Stomach smooth muscle (tissue), 2 donors: ENCODE measurements around the gene TSACC.
A peak's percentile ranks its signal among the peaks of the same experiment; 100 is the strongest.
"Not testable (repeated sequence)": the region's sequence is repeated elsewhere in the genome, so short reads cannot be mapped to it uniquely, and the experiment has no call there.

Experiments used
- H3K27ac ChIP-seq: one replicate; pipeline ENCODE4 v1.7.0; 2013; ENCODE audit warnings: mild to moderate bottlenecking, low read length, inconsistent platforms
- H3K27me3 ChIP-seq, 2 donors: one replicate each; pipeline ENCODE4 v1.7.0; 2013; ENCODE audit warnings: low read length in 2 of 2; ENCODE audit not compliant: insufficient read depth in 2 of 2, control insufficient read depth in 1 of 2
- H3K36me3 ChIP-seq, 2 donors: one replicate each; pipeline ENCODE4 v1.7.0; 2013; ENCODE audit warnings: low read length in 2 of 2; ENCODE audit not compliant: control insufficient read depth in 2 of 2, insufficient read depth in 2 of 2
- H3K4me1 ChIP-seq: one replicate; pipeline ENCODE4 v1.7.0; 2013; ENCODE audit warnings: low read length; ENCODE audit not compliant: control insufficient read depth, insufficient read depth
- H3K4me3 ChIP-seq, 2 donors: one replicate each; pipeline ENCODE4 v1.7.0; 2013; ENCODE audit warnings: low read length in 2 of 2
- H3K9ac ChIP-seq, 2 donors: one replicate each; pipeline ENCODE4 v1.7.0; 2013; ENCODE audit warnings: low read length in 2 of 2, mild to moderate bottlenecking in 1 of 2
- H3K9me3 ChIP-seq, 2 donors: one replicate each; pipeline ENCODE4 v1.7.0; 2013; ENCODE audit warnings: low read length in 2 of 2; ENCODE audit not compliant: control insufficient read depth in 2 of 2
- donor health status: healthy.
- donor health status: Pancreatic carcinoma.

The TSACC gene

GRCh38 chr1:156310962-156311361 is 27.4 kb upstream of the TSACC start:
- Histone ChIP-seq H3K9me3 (no peaks in the 10 kb centered on the region), H3K4me1 (no peaks in the 10 kb centered on the region), H3K4me3 (no peak overlapping the region), H3K27ac (no peak overlapping the region), H3K36me3 (peaks cover 48 to 49% of the 10 kb centered on the region in 2 donors), H3K27me3 (no peaks in the 10 kb centered on the region), H3K9ac (no peak overlapping the region)

- H3K4me3 ChIP-seq, result no peak overlapping the region
- no peaks in the 10 kb centered on the region for H3K27me3 ChIP-seq
- H3K9me3 ChIP-seq, result no peaks in the 10 kb centered on the region
- H3K4me1 ChIP-seq, result no peaks in the 10 kb centered on the region
- H3K36me3 ChIP-seq, result peaks cover 63 to 71% of the 10 kb centered on the region in 2 donors
- H3K9ac ChIP-seq, result no peak overlapping the region
- H3K27ac ChIP-seq, result no peak overlapping the region
Observed at GRCh38 chr1:156316909-156317308, 21.4 kb upstream of the TSACC start.

- Histone ChIP-seq H3K4me1 (no peaks in the 10 kb centered on the region), H3K9ac (no peak overlapping the region), H3K4me3 (no peak overlapping the region), H3K27ac (no peak overlapping the region), H3K36me3 (peaks cover 63 to 72% of the 10 kb centered on the region in 2 donors), H3K9me3 (no peaks in the 10 kb centered on the region), H3K27me3 (no peaks in the 10 kb centered on the region)
Observed at GRCh38 chr1:156319664-156320063, 18.7 kb upstream of the TSACC start.

GRCh38 chr1:156320560-156320959 is 17.8 kb upstream of the TSACC start:
- Histone ChIP-seq H3K4me3 (no peak overlapping the region), H3K27me3 (no peaks in the 10 kb centered on the region), H3K36me3 (peaks cover 67 to 75% of the 10 kb centered on the region in 2 donors), H3K9ac (no peak overlapping the region), H3K9me3 (no peaks in the 10 kb centered on the region), H3K27ac (no peak overlapping the region), H3K4me1 (no peaks in the 10 kb centered on the region)

- not testable (repeated sequence) for H3K27me3 ChIP-seq
Observed at GRCh38 chr1:156323179-156323578, 15.1 kb upstream of the TSACC start.

GRCh38 chr1:156336242-156336641 is 2.1 kb upstream of the TSACC start:
- peaks cover 14% of the 10 kb centered on the region for H3K4me1 ChIP-seq
- peaks cover 26 to 27% of the 10 kb centered on the region in 2 donors for H3K36me3 ChIP-seq
- peak overlapping the region; percentile 85 to 98 for H3K4me3 ChIP-seq
- no peak overlapping the region for H3K27ac ChIP-seq
- H3K27me3 ChIP-seq, result no peaks in the 10 kb centered on the region
- peak overlapping the region in 1 of 2 donors; percentile 14 for H3K9ac ChIP-seq
- H3K9me3 ChIP-seq, result no peaks in the 10 kb centered on the region

More at GRCh38 chr1:156323179-156323578, 15.1 kb upstream of the TSACC start:
- not testable (repeated sequence) for H3K9ac ChIP-seq, H3K9me3 ChIP-seq, H3K4me1 ChIP-seq, H3K4me3 ChIP-seq, H3K27ac ChIP-seq
- H3K36me3 ChIP-seq, result peaks cover 49 to 57% of the 10 kb centered on the region in 2 donors

- H3K9me3 ChIP-seq, result no peaks in the 10 kb centered on the region
- no peaks in the 10 kb centered on the region for H3K27me3 ChIP-seq
- peaks cover 21 to 27% of the 10 kb centered on the region in 2 donors for H3K36me3 ChIP-seq
- H3K9ac ChIP-seq, result peak overlapping the region; percentile 76 to 93
- peak overlapping the region; percentile 85 to 98 for H3K4me3 ChIP-seq
- H3K27ac ChIP-seq, result peak overlapping the region; percentile 76
- peaks cover 14% of the 10 kb centered on the region for H3K4me1 ChIP-seq
Observed at GRCh38 chr1:156337052-156337887, 1.1 kb upstream of the TSACC start.

- no peaks in the 10 kb centered on the region for H3K27me3 ChIP-seq
- H3K9me3 ChIP-seq, result no peaks in the 10 kb centered on the region
- peak overlapping the region; percentile 85 to 98 for H3K4me3 ChIP-seq
- H3K4me1 ChIP-seq, result peaks cover 14% of the 10 kb centered on the region
- peak overlapping the region; percentile 76 to 93 for H3K9ac ChIP-seq
- peaks cover 16 to 21% of the 10 kb centered on the region in 2 donors for H3K36me3 ChIP-seq
- H3K27ac ChIP-seq, result peak overlapping the region; percentile 76
Observed at GRCh38 chr1:156337888-156338179, 492 bp upstream of the TSACC start.

GRCh38 chr1:156342166-156342955 is 4.0 kb downstream of the TSACC start:
- Histone ChIP-seq H3K4me1 (peaks cover under 1% of the 10 kb centered on the region), H3K27me3 (peaks cover 0 to 3% of the 10 kb centered on the region in 2 donors), H3K36me3 (no peaks in the 10 kb centered on the region), H3K9me3 (no peaks in the 10 kb centered on the region), H3K4me3 (no peak overlapping the region), H3K27ac (no peak overlapping the region), H3K9ac (no peak overlapping the region)

- no peaks in the 10 kb centered on the region for H3K36me3 ChIP-seq
- H3K4me3 ChIP-seq, result no peak overlapping the region
- peaks cover 0 to 5% of the 10 kb centered on the region in 2 donors for H3K27me3 ChIP-seq
- no peaks in the 10 kb centered on the region for H3K4me1 ChIP-seq
- H3K9me3 ChIP-seq, result no peaks in the 10 kb centered on the region
- H3K27ac ChIP-seq, result no peak overlapping the region
- H3K9ac ChIP-seq, result no peak overlapping the region
Observed at GRCh38 chr1:156344409-156344808, 6.1 kb downstream of the TSACC start.

- not testable (repeated sequence) for H3K9ac ChIP-seq, H3K36me3 ChIP-seq, H3K4me1 ChIP-seq, H3K4me3 ChIP-seq, H3K9me3 ChIP-seq, H3K27ac ChIP-seq, H3K27me3 ChIP-seq
Observed at GRCh38 chr1:156346035-156346434, 7.7 kb downstream of the TSACC start.
